HEK293 (cell line): ENCODE results near the gene TRNAU1AP.

Experiments
- AEBP2 ChIP-seq: fragments of 450-650 bp; formaldehyde crosslinking; IDR thresholded peaks from 2 replicates; pipeline ENCODE4 v1.5.1; 2016; ENCODE audit warnings: missing biosample characterization, missing genetic modification characterization, borderline replicate concordance
- KLF1 ChIP-seq: fragments of 450-650 bp; formaldehyde crosslinking; IDR thresholded peaks from 2 replicates; pipeline ENCODE4 v1.5.1; 2016; ENCODE audit warnings: missing biosample characterization, missing genetic modification characterization
- MYNN ChIP-seq: fragments of 450-650 bp; formaldehyde crosslinking; IDR thresholded peaks from 2 replicates; pipeline ENCODE4 v1.5.1; 2016; ENCODE audit warnings: missing biosample characterization, missing genetic modification characterization, borderline replicate concordance
- MZF1 ChIP-seq: fragments of 450-650 bp; formaldehyde crosslinking; IDR thresholded peaks from 2 replicates; pipeline ENCODE4 v1.5.1; 2017; ENCODE audit warnings: missing biosample characterization, missing genetic modification characterization, borderline replicate concordance
- PATZ1 ChIP-seq: fragments of 450-650 bp; formaldehyde crosslinking; IDR thresholded peaks from 2 replicates; pipeline ENCODE4 v1.5.1; 2016; ENCODE audit warnings: missing biosample characterization, missing genetic modification characterization
- PRDM2 ChIP-seq: fragments of 450-650 bp; formaldehyde crosslinking; IDR thresholded peaks from 2 replicates; pipeline ENCODE4 v1.5.1; 2016; ENCODE audit warnings: missing biosample characterization, missing genetic modification characterization, borderline replicate concordance
- REPIN1 ChIP-seq: fragments of 450-650 bp; formaldehyde crosslinking; IDR thresholded peaks from 2 replicates; pipeline ENCODE4 v1.5.1; 2017; ENCODE audit warnings: missing biosample characterization, missing genetic modification characterization, low read depth
- SALL2 ChIP-seq: fragments of 450-650 bp; formaldehyde crosslinking; IDR thresholded peaks from 2 replicates; pipeline ENCODE4 v1.5.0; 2017; ENCODE audit warnings: missing biosample characterization, mild to moderate bottlenecking, missing genetic modification characterization, borderline replicate concordance
- SCRT1 ChIP-seq: fragments of 450-650 bp; formaldehyde crosslinking; IDR thresholded peaks from 2 replicates; pipeline ENCODE4 v1.5.1; 2016; ENCODE audit warnings: missing biosample characterization, missing genetic modification characterization, borderline replicate concordance
- SETDB1 ChIP-seq: IDR thresholded peaks from one replicate; pipeline ENCODE4 v1.6.1; 2017; ENCODE audit warnings: mild to moderate bottlenecking, low read length, moderate library complexity, mixed read lengths; ENCODE audit not compliant: insufficient read length
- SP7 ChIP-seq: fragments of 450-650 bp; formaldehyde crosslinking; IDR thresholded peaks from 2 replicates; pipeline ENCODE4 v1.5.1; 2016; ENCODE audit warnings: missing biosample characterization, missing genetic modification characterization
- TRIM28 ChIP-seq: IDR thresholded peaks from 2 replicates; pipeline ENCODE4 v1.6.1; 2011; ENCODE audit warnings: low read length, control low read depth, borderline replicate concordance
- ZBTB17 ChIP-seq: fragments of 450-650 bp; formaldehyde crosslinking; IDR thresholded peaks from 2 replicates; pipeline ENCODE4 v1.5.1; 2016; ENCODE audit warnings: missing biosample characterization, missing genetic modification characterization
- ZBTB7A ChIP-seq: fragments of 450-650 bp; formaldehyde crosslinking; IDR thresholded peaks from 2 replicates; pipeline ENCODE4 v1.5.1; 2016; ENCODE audit warnings: low read depth, missing biosample characterization, missing genetic modification characterization
- ZNF138 ChIP-seq: fragments of 450-650 bp; formaldehyde crosslinking; IDR thresholded peaks from 2 replicates; pipeline ENCODE4 v1.5.1; 2016; ENCODE audit warnings: missing biosample characterization, missing genetic modification characterization, borderline replicate concordance
- ZNF157 ChIP-seq: fragments of 450-650 bp; formaldehyde crosslinking; IDR thresholded peaks from 2 replicates; pipeline ENCODE4 v1.5.1; 2016; ENCODE audit warnings: missing biosample characterization, missing genetic modification characterization
- ZNF174 ChIP-seq: fragments of 450-650 bp; formaldehyde crosslinking; IDR thresholded peaks from 2 replicates; pipeline ENCODE4 v1.5.0; 2017; ENCODE audit warnings: missing biosample characterization, mild to moderate bottlenecking, missing genetic modification characterization
- ZNF202 ChIP-seq: fragments of 450-650 bp; formaldehyde crosslinking; IDR thresholded peaks from 2 replicates; pipeline ENCODE4 v1.5.1; 2016; ENCODE audit warnings: missing biosample characterization, missing genetic modification characterization, borderline replicate concordance
- ZNF221 ChIP-seq: fragments of 450-650 bp; formaldehyde crosslinking; IDR thresholded peaks from 2 replicates; pipeline ENCODE4 v1.5.1; 2017; ENCODE audit warnings: missing biosample characterization, missing genetic modification characterization, borderline replicate concordance
- ZNF223 ChIP-seq: fragments of 450-650 bp; formaldehyde crosslinking; IDR thresholded peaks from 2 replicates; pipeline ENCODE4 v1.5.1; 2016; ENCODE audit warnings: missing biosample characterization, missing genetic modification characterization
- ZNF362 ChIP-seq: fragments of 450-650 bp; formaldehyde crosslinking; IDR thresholded peaks from 2 replicates; pipeline ENCODE4 v1.5.1; 2016; ENCODE audit warnings: missing biosample characterization, missing genetic modification characterization
- ZNF398 ChIP-seq: fragments of 450-650 bp; formaldehyde crosslinking; IDR thresholded peaks from 2 replicates; pipeline ENCODE4 v1.5.1; 2017; ENCODE audit warnings: missing biosample characterization, missing genetic modification characterization
- ZNF530 ChIP-seq: fragments of 450-650 bp; formaldehyde crosslinking; IDR thresholded peaks from 2 replicates; pipeline ENCODE4 v1.5.1; 2016; ENCODE audit warnings: low read depth, missing biosample characterization, missing genetic modification characterization
- ZNF560 ChIP-seq: fragments of 450-650 bp; formaldehyde crosslinking; IDR thresholded peaks from 2 replicates; pipeline ENCODE4 v1.5.1; 2017; ENCODE audit warnings: missing biosample characterization, missing genetic modification characterization, borderline replicate concordance
- ZNF624 ChIP-seq: fragments of 450-650 bp; formaldehyde crosslinking; IDR thresholded peaks from 2 replicates; pipeline ENCODE4 v1.5.1; 2017; ENCODE audit warnings: missing biosample characterization, missing genetic modification characterization
- ZNF830 ChIP-seq: fragments of 450-650 bp; IDR thresholded peaks from 2 replicates; pipeline ENCODE4 v1.5.0; 2018; ENCODE audit warnings: missing biosample characterization, missing genetic modification characterization, low read depth, mild to moderate bottlenecking, moderate library complexity
- ZNF843 ChIP-seq: fragments of 450-650 bp; formaldehyde crosslinking; IDR thresholded peaks from 2 replicates; pipeline ENCODE4 v1.5.1; 2016; ENCODE audit warnings: missing biosample characterization, missing genetic modification characterization

Gene TRNAU1AP

GRCh38 chr1:28581531-28582247 lies 28.8 kb downstream of the TRNAU1AP start (continued):
- TF ChIP-seq MYNN (tag by site-specific recombination) (0 out of 2 replicates have a peak, but pooled peaks have one; percentile 43), SCRT1 (tag by site-specific recombination) (peak; percentile 57; the same call in 1 of the 2 replicates), ZNF362 (no peak), ZNF157 (tag by site-specific recombination) (no peak), ZNF202 (no peak), ZNF530 (tag by site-specific recombination) (no peak), SALL2 (peak; percentile 55; the same call in 1 of the 2 replicates), ZNF843 (tag by site-specific recombination) (peak; percentile 75), ZNF223 (tag by site-specific recombination) (no peak), SETDB1 (no peak), SP7 (tag by site-specific recombination) (peak; percentile 92), ZNF174 (no peak), TRIM28 (no peak), ZNF624 (tag by site-specific recombination) (peak; percentile 94), PRDM2 (tag by site-specific recombination) (no peak; the same call in 1 of the 2 replicates), ZNF830 (tag by site-specific recombination) (no peak), ZNF560 (tag by site-specific recombination) (no peak), ZBTB7A (tag by site-specific recombination) (peak; percentile 71), REPIN1 (tag by site-specific recombination) (peak; percentile 93; the same call in 1 of the 2 replicates), MZF1 (tag by site-specific recombination) (no peak), ZNF138 (no peak), KLF1 (tag by site-specific recombination) (peak; percentile 96), AEBP2 (tag by site-specific recombination) (no peak), ZNF221 (tag by site-specific recombination) (no peak), ZBTB17 (tag by site-specific recombination) (peak; percentile 88), PATZ1 (tag by site-specific recombination) (peak; percentile 83), ZNF398 (tag by site-specific recombination) (peak; percentile 28; the same call in 1 of the 2 replicates)
